GM18526 (cell line): ENCODE data around the gene CYP4F22.

Experiments
- POLR2A ChIP-seq: IDR thresholded peaks from 3 replicates; pipeline ENCODE4 v1.6.1; 2011; ENCODE audit not compliant: insufficient read length; ENCODE audit errors: extremely low read depth

Gene CYP4F22

GRCh38 chr19:15479391-15480345 is 28.7 kb upstream of the CYP4F22 start, which contains the start of gene PGLYRP2:
TSS of gene PGLYRP2 (minus strand) at chr19:15479501. CDS start at chr19:15479371, 130 bp downstream.
- no peak for TF ChIP-seq POLR2A

GRCh38 chr19:15487038-15487437 is 21.3 kb upstream of the CYP4F22 start:
- TF ChIP-seq POLR2A = no peak

GRCh38 chr19:15488489-15489226 is 19.7 kb upstream of the CYP4F22 start:
- TF ChIP-seq POLR2A = no peak

GRCh38 chr19:15495151-15495550 is 13.2 kb upstream of the CYP4F22 start:
- TF ChIP-seq POLR2A = no peak

- no peak for TF ChIP-seq POLR2A
These were observed 10.0 kb upstream of the CYP4F22 start for GRCh38 chr19:15498156-15498858.

- no peak for TF ChIP-seq POLR2A
These were observed 9.4 kb upstream of the CYP4F22 start for GRCh38 chr19:15498910-15499309.

- TF ChIP-seq POLR2A = no peak
These were observed 6.7 kb upstream of the CYP4F22 start for GRCh38 chr19:15501596-15501995.

GRCh38 chr19:15502264-15502663 is 6.1 kb upstream of the CYP4F22 start:
- no peak for TF ChIP-seq POLR2A

GRCh38 chr19:15506074-15506571 is 2.2 kb upstream of the CYP4F22 start:
- TF ChIP-seq POLR2A = no peak

- no peak for TF ChIP-seq POLR2A
These were observed 974 bp upstream of the CYP4F22 start for GRCh38 chr19:15507068-15508034.

GRCh38 chr19:15511671-15512424 is 3.5 kb downstream of the CYP4F22 start:
- TF ChIP-seq POLR2A = no peak

- no peak for TF ChIP-seq POLR2A
These were observed 8.0 kb downstream of the CYP4F22 start for GRCh38 chr19:15516363-15516762.

- TF ChIP-seq POLR2A = no peak
These were observed 9.5 kb downstream of the CYP4F22 start for GRCh38 chr19:15517778-15518177.

- no peak for TF ChIP-seq POLR2A
These were observed 11.2 kb downstream of the CYP4F22 start for GRCh38 chr19:15519433-15519976.
